A549 (cell line): Measurements from ENCODE around the gene PGS1. TPM values are rescaled to one million over a fixed set of nuclear protein-coding genes. Genes with fewer than 3 reads are reported as not detected.
A peak's percentile ranks its signal among the peaks of the same experiment; 100 is the strongest.
"Not testable (repeated sequence)": the region's sequence is repeated elsewhere in the genome, so short reads cannot be mapped to it uniquely, and the experiment has no call there.

Source experiments
- ATAC-seq, 2 experiments: fragments of 200-7000 bp in 1 of 2; fragments of >200 bp in 1 of 2; cut with Nextera tagmentation in 1 of 2; cut with Tn5 transposase in 1 of 2; 3 replicates each; pipeline versions ENCODE4 v1.8.0 to v1.9.1; 2018 to 2020; ENCODE audit warnings: mild to moderate bottlenecking in 1 of 2, moderate library complexity in 1 of 2
- CTCF ChIA-PET: fragments of 300-600 bp; sonication (Branson Sonifier 250); formaldehyde crosslinking; extraction: SDS; loops from one replicate; lab custom pipeline; 2021; ENCODE audit warnings: antibody characterized with exemption, inconsistent platforms; lab: Yijun Ruan, JAX
- POLR2A ChIA-PET: fragments of 350-600 bp; formaldehyde crosslinking; extraction: SDS; loops from one replicate; lab custom pipeline; 2021; ENCODE audit warnings: antibody characterized with exemption, inconsistent platforms; lab: Yijun Ruan, JAX
- DNase-seq, 2 experiments: peaks; one replicate each; pipeline versions ENCODE4 v3.0.0 to v3.0.0-alpha.2; 2011 to 2016; ENCODE audit warnings: low read depth in 1 of 2, low spot score in 1 of 2
- FAIRE-seq: peaks from 2 replicates; lab custom pipeline; 2011; peaks lifted over from hg19 to GRCh38; lab: Jason Lieb, UNC
- H3K27ac ChIP-seq, 2 experiments: fragments of >200 bp; sonication (Bioruptor Twin); formaldehyde crosslinking; 3 replicates each; pipeline ENCODE4 v1.5.1; 2016 to 2017
- H3K4me1 ChIP-seq: fragments of >200 bp; sonication (Bioruptor Twin); formaldehyde crosslinking; 3 replicates; pipeline ENCODE4 v1.6.1; 2016
- H3K4me2 ChIP-seq: fragments of >200 bp; sonication (Bioruptor Twin); formaldehyde crosslinking; 3 replicates; pipeline ENCODE4 v1.6.1; 2016
- H3K4me3 ChIP-seq: fragments of >200 bp; sonication (Bioruptor Twin); formaldehyde crosslinking; 3 replicates; pipeline ENCODE4 v1.5.1; 2016
- H3K9me3 ChIP-seq: fragments of >200 bp; sonication (Bioruptor Twin); formaldehyde crosslinking; 3 replicates; pipeline ENCODE4 v1.6.1; 2016
- CBX2 ChIP-seq: fragments of 200-600 bp; sonication (generic); IDR thresholded peaks from 2 replicates; pipeline ENCODE4 v1.6.1; 2016; ENCODE audit warnings: low read depth, mild to moderate bottlenecking, borderline replicate concordance
- EHMT2 ChIP-seq: fragments of 200-600 bp; sonication (generic); IDR thresholded peaks from 2 replicates; pipeline ENCODE4 v1.6.1; 2016; ENCODE audit warnings: antibody characterized with exemption, low read depth, mild to moderate bottlenecking, moderate library complexity
- ESRRA ChIP-seq: fragments of 150-350 bp; IDR thresholded peaks from 2 replicates; pipeline ENCODE4 v1.6.1; 2014; ENCODE audit warnings: mild to moderate bottlenecking, low read length, borderline replicate concordance
- FOSB ChIP-seq: fragments of 250-450 bp; sonication (Bioruptor Pico); IDR thresholded peaks from 2 replicates; pipeline ENCODE4 v1.5.0; 2020; ENCODE audit warnings: mild to moderate bottlenecking, moderate library complexity
- FOXS1 ChIP-seq: fragments of 250-450 bp; sonication (Bioruptor Pico); IDR thresholded peaks from 2 replicates; pipeline ENCODE4 v1.5.0; 2020; ENCODE audit warnings: mild to moderate bottlenecking, moderate library complexity
- HEYL ChIP-seq: fragments of 250-450 bp; sonication (Bioruptor Pico); IDR thresholded peaks from 2 replicates; pipeline ENCODE4 v1.8.0; 2021; ENCODE audit warnings: mild to moderate bottlenecking, moderate library complexity
- HOXA7 ChIP-seq: fragments of 250-450 bp; sonication (Bioruptor Pico); IDR thresholded peaks from 2 replicates; pipeline ENCODE4 v1.5.0; 2020; ENCODE audit warnings: mild to moderate bottlenecking, moderate library complexity
- JUN ChIP-seq, 2 experiments: fragments of >200 bp; sonication (Bioruptor Twin); formaldehyde crosslinking; IDR thresholded peaks; 2 replicates in 1 of 2; 3 replicates in 1 of 2; pipeline ENCODE4 v1.6.1; 2016 to 2017
- KDM1A ChIP-seq: fragments of 200-600 bp; sonication (generic); IDR thresholded peaks from 2 replicates; pipeline ENCODE4 v1.6.1; 2016; ENCODE audit warnings: low read depth, mild to moderate bottlenecking
- KDM5A ChIP-seq: fragments of 200-600 bp; sonication (generic); IDR thresholded peaks from 2 replicates; pipeline ENCODE4 v1.6.1; 2016; ENCODE audit warnings: antibody characterized with exemption, mild to moderate bottlenecking
- MAZ ChIP-seq: fragments of 150-350 bp; IDR thresholded peaks from 2 replicates; pipeline ENCODE4 v1.6.1; 2014; ENCODE audit warnings: antibody characterized with exemption, low read depth, low read length, borderline replicate concordance
- MYC ChIP-seq: IDR thresholded peaks from 2 replicates; pipeline ENCODE4 v1.6.1; 2012; ENCODE audit warnings: mild to moderate bottlenecking, inconsistent platforms, low read length, improper control_type of control experiment, borderline replicate concordance
- NFE2L2 ChIP-seq: fragments of 150-350 bp; conservative IDR thresholded peaks from 2 replicates; pipeline ENCODE4 v1.6.1; 2014; ENCODE audit warnings: low read length
- POLR2A ChIP-seq: IDR thresholded peaks from 2 replicates; pipeline ENCODE4 v1.6.1; 2012; ENCODE audit warnings: mild to moderate bottlenecking, low read length
- RAD21 ChIP-seq, 2 experiments: fragments of >200 bp in 1 of 2; sonication (Bioruptor Twin) in 1 of 2; formaldehyde crosslinking in 1 of 2; IDR thresholded peaks in 1 of 2; conservative IDR thresholded peaks in 1 of 2; 2 replicates in 1 of 2; 3 replicates in 1 of 2; pipeline ENCODE4 v1.6.1; 2012 to 2018; ENCODE audit warnings: inconsistent platforms in 1 of 2
- RNF2 ChIP-seq: fragments of 200-600 bp; sonication (generic); IDR thresholded peaks from 2 replicates; pipeline ENCODE4 v1.6.1; 2016; ENCODE audit warnings: low read depth, mild to moderate bottlenecking, antibody characterized with exemption, moderate library complexity, borderline replicate concordance
- SREBF2 ChIP-seq: fragments of 450-650 bp; IDR thresholded peaks from 2 replicates; pipeline ENCODE4 v1.6.1; 2014; ENCODE audit warnings: mild to moderate bottlenecking, moderate library complexity
- TFCP2L1 ChIP-seq: fragments of 250-450 bp; sonication (Bioruptor Pico); IDR thresholded peaks from 2 replicates; pipeline ENCODE4 v1.5.0; 2021; ENCODE audit warnings: mild to moderate bottlenecking
- ZC3H11A ChIP-seq: fragments of 450-650 bp; IDR thresholded peaks from 2 replicates; pipeline ENCODE4 v1.6.1; 2014; ENCODE audit warnings: antibody characterized with exemption, mild to moderate bottlenecking
- ZFP36 ChIP-seq: fragments of 450-650 bp; IDR thresholded peaks from 2 replicates; pipeline ENCODE4 v1.6.1; 2014; ENCODE audit warnings: borderline replicate concordance; ENCODE audit not compliant: partially characterized antibody
- WGBS: methylation state at CpG from one replicate; pipeline ENCODE4 v1.1.6; 2017; ENCODE audit errors: missing lambda C conversion rate; 5-methylcytosine and 5-hydroxymethylcytosine counted together
- polyA plus RNA-seq, 4 experiments: library from polyadenylated mRNA; depleted of rRNA in 3 of 4; stranded (reverse); fragments of >200 nt; fragmentation: RNase III in 1 of 4; extraction: RNeasy Plus Mini Kit Qiagen cat#74134 plus additional on column Dnase treatment in 1 of 4; gene quantifications; 2 replicates in 3 of 4; 3 replicates in 1 of 4; pipeline ENCODE4 v1.2.3, GENCODE V29; 2011 to 2017
- TF ChIP-seq, protein P1 (sequence below): fragments of >200 bp; sonication (Bioruptor Twin); formaldehyde crosslinking; IDR thresholded peaks from 2 replicates; pipeline ENCODE4 v1.6.1; 2016
- TF ChIP-seq, protein P2 (sequence below): fragments of >200 bp; sonication (Bioruptor Twin); formaldehyde crosslinking; IDR thresholded peaks from 3 replicates; pipeline ENCODE4 v1.6.1; 2016
- TF ChIP-seq, protein P3 (sequence below): IDR thresholded peaks from 2 replicates; pipeline ENCODE4 v1.6.1; 2012

The PGS1 gene
- polyA plus RNA-seq, 2 of the 4 experiments (the other 2 are of a cell fraction) = 23.7 to 29.5 TPM

DNA sequence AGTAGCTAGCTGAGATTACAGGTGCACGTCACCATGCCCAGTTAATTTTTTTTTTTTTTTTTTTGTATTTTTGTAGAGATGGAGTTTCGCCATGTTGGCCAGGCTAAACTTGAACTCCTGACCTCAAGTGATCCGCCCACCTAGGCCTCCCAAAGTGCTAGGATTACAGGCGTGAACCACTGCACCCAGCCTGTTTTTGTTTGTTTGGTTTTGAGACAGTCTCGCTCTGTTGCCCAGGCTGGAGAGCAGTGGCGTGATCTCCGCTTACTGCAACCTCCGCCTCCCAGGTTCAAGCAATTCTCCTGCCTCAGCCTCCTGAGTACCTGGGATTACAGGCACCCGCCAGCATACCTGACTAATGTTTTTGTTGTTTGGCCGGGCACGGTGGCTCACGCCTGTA lies 47.1 kb upstream of the PGS1 start:
- H3K9me3 ChIP-seq, DNase-seq: not testable (repeated sequence)
- H3K4me2 ChIP-seq = peak overlapping the region; percentile 54

DNA sequence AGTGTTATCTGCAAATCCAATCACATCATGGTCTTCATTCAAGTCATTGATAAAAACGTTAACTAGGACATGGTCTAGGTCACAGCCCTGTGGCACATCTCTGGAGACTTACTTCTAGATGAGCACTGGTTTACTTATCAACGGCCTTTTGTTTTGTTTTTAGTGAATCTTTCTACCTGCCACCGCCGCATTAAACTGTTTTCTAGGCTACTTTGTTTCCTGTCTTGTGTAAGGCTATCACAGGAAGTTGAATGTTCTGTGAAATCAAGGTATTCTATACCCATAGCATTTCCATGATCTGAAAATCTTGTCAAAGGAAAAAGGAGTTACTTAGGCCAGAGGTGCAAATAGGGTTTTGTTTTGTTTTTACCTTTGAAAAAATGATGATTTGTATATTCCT lies 45.5 kb upstream of the PGS1 start:
- H3K27ac ChIP-seq = peak overlapping the region; percentile 15 to 97; a peak in 4 of 6 replicates
- POLR2A ChIA-PET = no interaction called here
- no peak overlapping the region; the same call in 2 of the 3 replicates for H3K4me2 ChIP-seq
- DNase-seq (no peak), FAIRE-seq (peak; percentile 28), ATAC-seq (no peak)
- H3K4me3 ChIP-seq = no peak overlapping the region
- TF ChIP-seq, protein P1, sequence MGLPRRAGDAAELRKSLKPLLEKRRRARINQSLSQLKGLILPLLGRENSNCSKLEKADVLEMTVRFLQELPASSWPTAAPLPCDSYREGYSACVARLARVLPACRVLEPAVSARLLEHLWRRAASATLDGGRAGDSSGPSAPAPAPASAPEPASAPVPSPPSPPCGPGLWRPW = no peak
- TF ChIP-seq SREBF2 = no peak
- TF ChIP-seq, all 56 proteins: peak for 0
- Histone ChIP-seq H3K9me3 (no peaks in the 10 kb centered on the region), H3K4me1 (peaks cover 82% of the 10 kb centered on the region)
- CTCF ChIA-PET = interaction anchor here (1.3 to 2.0 kb wide), 3 partner anchors 13 to 27 kb away, joined by 3 to 8 read pairs (median 6); partner anchors contain the start of gene SOCS3
- 85% methylated on average over 4 of the region's 4 CpGs for WGBS

More for the DNA sequence above, 47.1 kb upstream of the PGS1 start:
- not testable (repeated sequence) for FAIRE-seq, ATAC-seq, H3K4me3 ChIP-seq
- ChIA-PET CTCF (interaction anchor here (0.7 to 2.0 kb wide), 4 partner anchors 12 to 29 kb away, joined by 3 to 8 read pairs (median 3); partner anchors contain the start of gene SOCS3), POLR2A (interaction anchor here (0.6 kb wide), 1 partner anchor 56 kb away, joined by 6 read pairs; no protein-coding TSS in a partner anchor)
- TF ChIP-seq, protein P2, sequence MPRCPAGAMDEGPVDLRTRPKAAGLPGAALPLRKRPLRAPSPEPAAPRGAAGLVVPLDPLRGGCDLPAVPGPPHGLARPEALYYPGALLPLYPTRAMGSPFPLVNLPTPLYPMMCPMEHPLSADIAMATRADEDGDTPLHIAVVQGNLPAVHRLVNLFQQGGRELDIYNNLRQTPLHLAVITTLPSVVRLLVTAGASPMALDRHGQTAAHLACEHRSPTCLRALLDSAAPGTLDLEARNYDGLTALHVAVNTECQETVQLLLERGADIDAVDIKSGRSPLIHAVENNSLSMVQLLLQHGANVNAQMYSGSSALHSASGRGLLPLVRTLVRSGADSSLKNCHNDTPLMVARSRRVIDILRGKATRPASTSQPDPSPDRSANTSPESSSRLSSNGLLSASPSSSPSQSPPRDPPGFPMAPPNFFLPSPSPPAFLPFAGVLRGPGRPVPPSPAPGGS = 0 out of 3 replicates have a peak, but pooled peaks have one; percentile 0
- peak overlapping the region; percentile 81 to 97 for H3K27ac ChIP-seq
- peaks cover 65% of the 10 kb centered on the region for H3K4me1 ChIP-seq
- WGBS = 83% methylated on average over 12 of the region's 12 CpGs

DNA sequence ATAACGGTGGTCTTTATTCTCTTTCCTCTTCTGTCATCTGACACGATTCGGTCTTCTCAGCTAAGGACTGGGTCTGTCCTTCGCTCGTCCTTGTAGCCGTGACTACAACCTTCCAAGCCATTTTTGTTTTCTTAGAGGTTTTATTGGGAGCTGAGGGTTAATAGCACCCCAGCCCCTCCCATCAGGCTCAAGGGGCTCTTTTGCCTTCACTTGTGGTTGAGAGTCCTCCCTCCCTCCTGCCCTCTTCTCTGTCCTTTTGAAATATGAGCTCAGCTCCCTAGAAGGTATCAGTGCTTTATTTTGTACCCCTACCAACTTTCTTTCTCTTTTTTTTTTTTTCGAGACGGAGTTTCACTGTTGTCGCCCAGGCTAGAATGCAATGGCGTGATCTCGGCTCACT lies 43.2 kb upstream of the PGS1 start:
- peaks cover 86% of the 10 kb centered on the region for H3K4me1 ChIP-seq
- H3K27ac ChIP-seq = peak overlapping the region; percentile 76 to 97
- H3K9me3 ChIP-seq = no peaks in the 10 kb centered on the region
- H3K4me3 ChIP-seq = no peak overlapping the region; the same call in 2 of the 3 replicates
- no peak for DNase-seq
- ChIA-PET CTCF (interaction anchor here (0.8 to 4.9 kb wide), 14 partner anchors 9 to 162 kb away, joined by 3 to 49 read pairs (median 6); no protein-coding TSS in a partner anchor), POLR2A (interaction anchor here (1.2 to 4.9 kb wide), 3 partner anchors 20 to 24 kb away, joined by 4 to 25 read pairs (median 15); partner anchors contain the start of gene SOCS3)
- H3K4me2 ChIP-seq = peak overlapping the region; percentile 75
- TF ChIP-seq ZFP36 = no peak
- no peak for TF ChIP-seq FOSB
- TF ChIP-seq POLR2A = no peak
- no peak for TF ChIP-seq HOXA7
- TF ChIP-seq, protein P3, sequence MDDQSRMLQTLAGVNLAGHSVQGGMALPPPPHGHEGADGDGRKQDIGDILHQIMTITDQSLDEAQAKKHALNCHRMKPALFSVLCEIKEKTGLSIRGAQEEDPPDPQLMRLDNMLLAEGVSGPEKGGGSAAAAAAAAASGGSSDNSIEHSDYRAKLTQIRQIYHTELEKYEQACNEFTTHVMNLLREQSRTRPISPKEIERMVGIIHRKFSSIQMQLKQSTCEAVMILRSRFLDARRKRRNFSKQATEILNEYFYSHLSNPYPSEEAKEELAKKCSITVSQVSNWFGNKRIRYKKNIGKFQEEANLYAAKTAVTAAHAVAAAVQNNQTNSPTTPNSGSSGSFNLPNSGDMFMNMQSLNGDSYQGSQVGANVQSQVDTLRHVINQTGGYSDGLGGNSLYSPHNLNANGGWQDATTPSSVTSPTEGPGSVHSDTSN = no peak
- no peak for TF ChIP-seq RNF2
- TF ChIP-seq KDM1A = no peak
- TF ChIP-seq JUN (IDR thresholded peaks at IDR 0.05) = no peak
- TF ChIP-seq KDM5A = no peak
- no peak for TF ChIP-seq ESRRA
- TF ChIP-seq FOXS1 (CRISPR knock-in tag) = no peak
- TF ChIP-seq CBX2 = no peak
- no peak for TF ChIP-seq TFCP2L1 (CRISPR knock-in tag)
- TF ChIP-seq RAD21 (conservative IDR thresholded peaks at IDR 0.05 in 1 of 2, IDR thresholded peaks at IDR 0.05 in 1 of 2) = no peak
- TF ChIP-seq NFE2L2 = no peak
- TF ChIP-seq EHMT2 = no peak
- no peak for TF ChIP-seq ZC3H11A
- no peak for TF ChIP-seq MYC
- no peak for TF ChIP-seq HEYL
- no peak for TF ChIP-seq MAZ
- ATAC-seq = no peak; a peak in 1 of 6 replicates
- no peak for FAIRE-seq
- 76% methylated on average over 11 of the region's 11 CpGs for WGBS
